Prostate gland (tissue), 2 donors: Measurements from ENCODE around the gene EREG.

Source experiments
- POLR2AphosphoS5 ChIP-seq: sonication (generic); formaldehyde crosslinking; IDR thresholded peaks from one replicate; pipeline ENCODE4 v1.6.1; 2017; ENCODE audit warnings: antibody characterized with exemption
- TF ChIP-seq, protein P1 (sequence below), 4 experiments: fragments of 200-600 bp in 2 of 4; fragments of 450-650 bp in 2 of 4; sonication (generic) in 2 of 4; IDR thresholded peaks; 1 replicate in 3 of 4; 2 replicates in 1 of 4; pipeline ENCODE4 v1.5.1; 2016 to 2019; ENCODE audit warnings: antibody characterized with exemption in 4 of 4, mild to moderate bottlenecking in 2 of 4, moderate library complexity in 2 of 4

DNA sequence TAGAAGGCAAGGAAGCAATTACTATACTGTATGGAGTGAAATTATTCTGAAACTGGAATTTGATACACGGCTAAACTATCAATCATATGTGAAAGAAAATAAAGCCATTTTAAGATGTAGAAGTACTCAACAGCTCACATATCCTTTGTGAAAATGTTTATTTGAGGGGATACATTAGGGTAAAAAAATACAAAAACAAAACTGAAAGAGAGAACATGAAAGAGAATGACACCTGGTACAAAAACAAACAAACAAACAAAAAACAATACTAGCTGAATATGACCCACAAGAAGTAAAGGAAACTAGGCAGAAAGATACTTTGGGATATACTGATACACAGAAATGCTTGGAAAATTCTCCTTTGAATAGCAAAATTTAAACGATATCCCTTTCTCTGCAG lies 59.2 kb downstream of the EREG start:
- TF ChIP-seq, protein P1, sequence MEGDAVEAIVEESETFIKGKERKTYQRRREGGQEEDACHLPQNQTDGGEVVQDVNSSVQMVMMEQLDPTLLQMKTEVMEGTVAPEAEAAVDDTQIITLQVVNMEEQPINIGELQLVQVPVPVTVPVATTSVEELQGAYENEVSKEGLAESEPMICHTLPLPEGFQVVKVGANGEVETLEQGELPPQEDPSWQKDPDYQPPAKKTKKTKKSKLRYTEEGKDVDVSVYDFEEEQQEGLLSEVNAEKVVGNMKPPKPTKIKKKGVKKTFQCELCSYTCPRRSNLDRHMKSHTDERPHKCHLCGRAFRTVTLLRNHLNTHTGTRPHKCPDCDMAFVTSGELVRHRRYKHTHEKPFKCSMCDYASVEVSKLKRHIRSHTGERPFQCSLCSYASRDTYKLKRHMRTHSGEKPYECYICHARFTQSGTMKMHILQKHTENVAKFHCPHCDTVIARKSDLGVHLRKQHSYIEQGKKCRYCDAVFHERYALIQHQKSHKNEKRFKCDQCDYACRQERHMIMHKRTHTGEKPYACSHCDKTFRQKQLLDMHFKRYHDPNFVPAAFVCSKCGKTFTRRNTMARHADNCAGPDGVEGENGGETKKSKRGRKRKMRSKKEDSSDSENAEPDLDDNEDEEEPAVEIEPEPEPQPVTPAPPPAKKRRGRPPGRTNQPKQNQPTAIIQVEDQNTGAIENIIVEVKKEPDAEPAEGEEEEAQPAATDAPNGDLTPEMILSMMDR (IDR thresholded peaks at IDR 0.05), result no peak
- TF ChIP-seq POLR2AphosphoS5, result no peak
